Activated T-cell treated with anti-CD3 and anti-CD28 coated beads, Interleukin-2, amount 50 U/mL, for 72 hours (primary cell): ENCODE measurements around the gene ELMO1. TPM values are rescaled to one million over a fixed set of nuclear protein-coding genes. Genes with fewer than 3 reads are reported as not detected.

ENCODE experiments used
- ATAC-seq, 2 donors: fragments of 150-1000 bp; cut with Tn5 transposase; replicated peaks in 1 of 2; 2 replicates each; pipeline ENCODE4 v1.10.0; 2021; ENCODE audit warnings: moderate library complexity in 2 of 2, mild to moderate bottlenecking in 1 of 2
- DNase-seq, 2 donors: peaks; one replicate each; pipeline ENCODE4 v3.0.0; 2021 to 2022; ENCODE audit warnings: mixed read lengths in 1 of 2
- H3K27ac Mint-ChIP-seq: one replicate; pipeline ENCODE4 v1.8.0; 2022; ENCODE audit warnings: mild to moderate bottlenecking, moderate library complexity, mixed read lengths
- H3K27me3 Mint-ChIP-seq: one replicate; pipeline ENCODE4 v1.8.0; 2022; ENCODE audit warnings: low read depth, mixed read lengths
- H3K36me3 Mint-ChIP-seq, 2 donors: one replicate each; pipeline ENCODE4 v1.8.0; 2022; ENCODE audit warnings: mixed read lengths in 2 of 2, mild to moderate bottlenecking in 1 of 2; ENCODE audit not compliant: insufficient read depth in 2 of 2
- H3K4me1 Mint-ChIP-seq: one replicate; pipeline ENCODE4 v1.8.0; 2022; ENCODE audit warnings: low read depth, mixed read lengths
- H3K4me3 Mint-ChIP-seq, 2 donors: one replicate each; pipeline ENCODE4 v1.8.0; 2022; ENCODE audit warnings: mild to moderate bottlenecking in 2 of 2, mixed read lengths in 2 of 2, moderate library complexity in 2 of 2
- H3K9me3 Mint-ChIP-seq, 2 donors: one replicate each; pipeline ENCODE4 v1.8.0; 2022; ENCODE audit warnings: mixed read lengths in 2 of 2
- total RNA-seq, 2 donors: library from RNA; stranded (reverse); gene quantifications; one replicate each; pipeline ENCODE4 v1.2.3, GENCODE V29; 2022

Gene ELMO1
- total RNA-seq, 2 donors from 2014 or later, result 97.2 to 113 TPM

- Mint-ChIP-seq H3K4me1 (no peaks in the 10 kb centered on the region), H3K36me3 (peaks cover 0 to 2% of the 10 kb centered on the region in 2 donors), H3K9me3 (peaks cover 0 to 2% of the 10 kb centered on the region in 2 donors), H3K27me3 (peaks cover 23% of the 10 kb centered on the region), H3K27ac (no peak overlapping the region), H3K4me3 (no peak overlapping the region)
- DNase-seq (no peak), ATAC-seq (no peak)
These were observed 33.8 kb upstream of the ELMO1 start for GRCh38 chr7:37482505-37482904.

GRCh38 chr7:37481722-37482288 is 33.1 kb upstream of the ELMO1 start:
- Mint-ChIP-seq H3K4me3 (no peak overlapping the region), H3K9me3 (no peaks in the 10 kb centered on the region), H3K27me3 (peaks cover 23% of the 10 kb centered on the region), H3K27ac (no peak overlapping the region), H3K36me3 (peaks cover 0 to 2% of the 10 kb centered on the region in 2 donors), H3K4me1 (no peaks in the 10 kb centered on the region)
- DNase-seq, result no peak
- no peak for ATAC-seq

GRCh38 chr7:37481154-37481553 is 32.5 kb upstream of the ELMO1 start:
- Mint-ChIP-seq H3K4me3 (no peak overlapping the region), H3K27ac (no peak overlapping the region), H3K9me3 (no peaks in the 10 kb centered on the region), H3K27me3 (peaks cover 23% of the 10 kb centered on the region), H3K4me1 (no peaks in the 10 kb centered on the region), H3K36me3 (no peaks in the 10 kb centered on the region)
- DNase-seq (no peak), ATAC-seq (no peak)

- no peak for DNase-seq
- H3K27me3 Mint-ChIP-seq, result peaks cover 15% of the 10 kb centered on the region
- H3K36me3 Mint-ChIP-seq, result no peaks in the 10 kb centered on the region
- H3K27ac Mint-ChIP-seq, result no peak overlapping the region
- no peaks in the 10 kb centered on the region for H3K4me1 Mint-ChIP-seq
- H3K4me3 Mint-ChIP-seq, result no peak overlapping the region
- ATAC-seq, result no peak
- H3K9me3 Mint-ChIP-seq, result no peaks in the 10 kb centered on the region
These were observed 31.7 kb upstream of the ELMO1 start for GRCh38 chr7:37480041-37481031.

- H3K4me1 Mint-ChIP-seq, result no peaks in the 10 kb centered on the region
- H3K27me3 Mint-ChIP-seq, result peaks cover 12% of the 10 kb centered on the region
- no peak for DNase-seq
- ATAC-seq, result no peak
- H3K9me3 Mint-ChIP-seq, result no peaks in the 10 kb centered on the region
- no peaks in the 10 kb centered on the region for H3K36me3 Mint-ChIP-seq
- H3K4me3 Mint-ChIP-seq, result no peak overlapping the region
- no peak overlapping the region for H3K27ac Mint-ChIP-seq
These were observed 28.3 kb upstream of the ELMO1 start for GRCh38 chr7:37476881-37477450.

GRCh38 chr7:37476428-37476827 is 27.8 kb upstream of the ELMO1 start:
- no peak for ATAC-seq
- peaks cover 12% of the 10 kb centered on the region for H3K27me3 Mint-ChIP-seq
- H3K4me3 Mint-ChIP-seq, result no peak overlapping the region
- no peak for DNase-seq
- H3K9me3 Mint-ChIP-seq, result no peaks in the 10 kb centered on the region
- H3K36me3 Mint-ChIP-seq, result no peaks in the 10 kb centered on the region
- no peaks in the 10 kb centered on the region for H3K4me1 Mint-ChIP-seq
- H3K27ac Mint-ChIP-seq, result no peak overlapping the region

GRCh38 chr7:37475646-37476045 is 27.0 kb upstream of the ELMO1 start:
- Mint-ChIP-seq H3K27ac (no peak overlapping the region), H3K4me1 (no peaks in the 10 kb centered on the region), H3K27me3 (peaks cover 8% of the 10 kb centered on the region), H3K9me3 (no peaks in the 10 kb centered on the region), H3K36me3 (no peaks in the 10 kb centered on the region), H3K4me3 (no peak overlapping the region)
- ATAC-seq, result no peak
- DNase-seq, result no peak

- H3K9me3 Mint-ChIP-seq, result peaks cover 2% of the 10 kb centered on the region in 2 donors
- no peaks in the 10 kb centered on the region for H3K4me1 Mint-ChIP-seq
- peaks cover 0 to 3% of the 10 kb centered on the region in 2 donors for H3K36me3 Mint-ChIP-seq
- H3K4me3 Mint-ChIP-seq, result no peak overlapping the region
- no peaks in the 10 kb centered on the region for H3K27me3 Mint-ChIP-seq
- no peak for ATAC-seq
- no peak for DNase-seq
- no peak overlapping the region for H3K27ac Mint-ChIP-seq
These were observed 23.0 kb upstream of the ELMO1 start for GRCh38 chr7:37471619-37472018.

- Mint-ChIP-seq H3K4me1 (no peaks in the 10 kb centered on the region), H3K9me3 (peaks cover 2 to 3% of the 10 kb centered on the region in 2 donors), H3K36me3 (peaks cover 0 to 3% of the 10 kb centered on the region in 2 donors), H3K27me3 (peaks cover 7% of the 10 kb centered on the region), H3K27ac (peak overlapping the region; percentile 13), H3K4me3 (no peak overlapping the region)
- DNase-seq (peak in 1 of 2 donors; percentile 15), ATAC-seq (peak; percentile 75 to 92)
These were observed 18.3 kb upstream of the ELMO1 start for GRCh38 chr7:37467002-37467401.

- Mint-ChIP-seq H3K4me1 (no peaks in the 10 kb centered on the region), H3K36me3 (no peaks in the 10 kb centered on the region)
These were observed 13.5 kb upstream of the ELMO1 start for GRCh38 chr7:37462138-37462537.

GRCh38 chr7:37455081-37455480 is 6.4 kb upstream of the ELMO1 start:
- H3K36me3 Mint-ChIP-seq, result no peaks in the 10 kb centered on the region

More at GRCh38 chr7:37462138-37462537, 13.5 kb upstream of the ELMO1 start:
- ATAC-seq, result no peak
- DNase-seq, result no peak
- H3K27ac Mint-ChIP-seq, result no peak overlapping the region
- H3K27me3 Mint-ChIP-seq, result peaks cover 21% of the 10 kb centered on the region
- H3K4me3 Mint-ChIP-seq, result no peak overlapping the region
- H3K9me3 Mint-ChIP-seq, result peaks cover 0 to 1% of the 10 kb centered on the region in 2 donors

GRCh38 chr7:37452346-37452745 is 3.7 kb upstream of the ELMO1 start:
- H3K27ac Mint-ChIP-seq, result no peak overlapping the region
- peaks cover 25% of the 10 kb centered on the region for H3K4me1 Mint-ChIP-seq
- peaks cover 4 to 6% of the 10 kb centered on the region in 2 donors for H3K36me3 Mint-ChIP-seq
- H3K9me3 Mint-ChIP-seq, result no peaks in the 10 kb centered on the region
- no peak overlapping the region for H3K4me3 Mint-ChIP-seq
- DNase-seq (no peak), ATAC-seq (no peak)
- H3K27me3 Mint-ChIP-seq, result no peaks in the 10 kb centered on the region

More at GRCh38 chr7:37455081-37455480, 6.4 kb upstream of the ELMO1 start:
- DNase-seq, result no peak
- Mint-ChIP-seq H3K9me3 (no peaks in the 10 kb centered on the region), H3K27me3 (peaks cover 8% of the 10 kb centered on the region), H3K4me3 (no peak overlapping the region), H3K4me1 (peaks cover 5% of the 10 kb centered on the region), H3K27ac (no peak overlapping the region)
- no peak for ATAC-seq

- Mint-ChIP-seq H3K4me3 (peak overlapping the region; percentile 57 to 96), H3K27ac (no peak overlapping the region), H3K4me1 (peaks cover 48% of the 10 kb centered on the region), H3K9me3 (no peaks in the 10 kb centered on the region), H3K27me3 (no peaks in the 10 kb centered on the region), H3K36me3 (peaks cover 6 to 7% of the 10 kb centered on the region in 2 donors)
- DNase-seq (no peak), ATAC-seq (no peak)
These were observed 1.4 kb upstream of the ELMO1 start for GRCh38 chr7:37450035-37450434.
